CD8-positive, alpha-beta memory T cell (primary cell): ENCODE results near the gene NIF3L1. TPM values are rescaled to one million over a fixed set of nuclear protein-coding genes. Genes with fewer than 3 reads are reported as not detected.

Source experiments
- CTCF ChIA-PET: fragments of 350-600 bp; sonication (Branson Sonifier 250); formaldehyde crosslinking; loops from one replicate; lab custom pipeline; 2021; ENCODE audit warnings: antibody characterized with exemption; lab: Charles Lee
- POLR2A ChIA-PET: fragments of 350-600 bp; sonication (Branson Sonifier 250); formaldehyde crosslinking; loops from one replicate; lab custom pipeline; 2021; ENCODE audit warnings: antibody characterized with exemption; lab: Charles Lee
- DNase-seq, 5 donors: peaks; one replicate each; pipeline versions ENCODE4 v3.0.0 to v3.0.0-alpha.2; 2020 to 2022; ENCODE audit warnings: mixed read lengths in 1 of 5
- H3K27ac ChIP-seq: one replicate; pipeline ENCODE4 v1.7.0; 2013; ENCODE audit warnings: low read depth, mild to moderate bottlenecking, low read length, moderate library complexity
- H3K27me3 ChIP-seq: 2 replicates; pipeline ENCODE4 v1.7.0; 2013; ENCODE audit warnings: low read length, mild to moderate bottlenecking; ENCODE audit not compliant: insufficient read depth, poor library complexity, severe bottlenecking
- H3K36me3 ChIP-seq: 2 replicates; pipeline ENCODE4 v1.7.0; 2013; ENCODE audit warnings: mild to moderate bottlenecking, low read length, moderate library complexity; ENCODE audit not compliant: insufficient read depth
- H3K4me1 ChIP-seq: 2 replicates; pipeline ENCODE4 v1.7.0; 2013; ENCODE audit warnings: mild to moderate bottlenecking, low read length, moderate library complexity; ENCODE audit not compliant: insufficient read depth
- H3K4me3 ChIP-seq: 2 replicates; pipeline ENCODE4 v1.7.0; 2013; ENCODE audit warnings: mild to moderate bottlenecking, low read length
- H3K9me3 ChIP-seq: 2 replicates; pipeline ENCODE4 v1.7.0; 2013; ENCODE audit warnings: mild to moderate bottlenecking, low read length
- H3K27ac Mint-ChIP-seq, 8 donors: one replicate each; pipeline ENCODE4 v1.8.0; 2020 to 2021; ENCODE audit warnings: mixed read lengths in 8 of 8, mild to moderate bottlenecking in 6 of 8, inconsistent platforms in 3 of 8, moderate library complexity in 3 of 8
- H3K27me3 Mint-ChIP-seq, 2 donors: one replicate each; pipeline ENCODE4 v1.8.0; 2020 to 2021; ENCODE audit warnings: mixed read lengths in 2 of 2, mild to moderate bottlenecking in 1 of 2, moderate library complexity in 1 of 2
- H3K36me3 Mint-ChIP-seq, 3 donors: one replicate each; pipeline ENCODE4 v1.8.0; 2020 to 2021; ENCODE audit warnings: mixed read lengths in 3 of 3, inconsistent platforms in 1 of 3, mild to moderate bottlenecking in 1 of 3
- H3K4me1 Mint-ChIP-seq, 3 donors: one replicate each; pipeline ENCODE4 v1.8.0; 2020 to 2021; ENCODE audit warnings: mixed read lengths in 3 of 3, inconsistent platforms in 1 of 3, mild to moderate bottlenecking in 1 of 3
- H3K4me3 Mint-ChIP-seq, 7 donors: one replicate each; pipeline ENCODE4 v1.8.0; 2020 to 2021; ENCODE audit warnings: mixed read lengths in 7 of 7, mild to moderate bottlenecking in 6 of 7, moderate library complexity in 4 of 7, inconsistent platforms in 2 of 7
- H3K9me3 Mint-ChIP-seq, 5 donors: one replicate each; pipeline ENCODE4 v1.8.0; 2020 to 2022; ENCODE audit warnings: mixed read lengths in 5 of 5, mild to moderate bottlenecking in 3 of 5, moderate library complexity in 2 of 5, inconsistent platforms in 1 of 5
- polyA plus RNA-seq: library from polyadenylated mRNA; unstranded; fragments of 300-500 nt; fragmentation: Illumina TruSeq; gene quantifications from one replicate; pipeline ENCODE4 v1.2.3, GENCODE V29; 2021
- total RNA-seq, 2 experiments: library from RNA; stranded (reverse); gene quantifications; one replicate each; pipeline ENCODE4 v1.2.3, GENCODE V29; 2021

The NIF3L1 gene
- total and polyA plus RNA-seq, 3 experiments from 2014 or later, result 18.3 to 32.0 (median 25.7) TPM

- H3K4me3 ChIP-seq, result no peak overlapping the region
- peaks cover 18% of the 10 kb centered on the region for H3K36me3 ChIP-seq
- H3K27ac Mint-ChIP-seq, result peak overlapping the region in 2 of 8 donors; percentile 8 to 79
- no peaks in the 10 kb centered on the region for H3K27me3 ChIP-seq
- H3K9me3 Mint-ChIP-seq, result no peaks in the 10 kb centered on the region
- no peaks in the 10 kb centered on the region for H3K9me3 ChIP-seq
- no peaks in the 10 kb centered on the region for H3K4me1 ChIP-seq
- H3K36me3 Mint-ChIP-seq, result peaks cover 7 to 28% (median 17%) of the 10 kb centered on the region in 3 donors
- H3K4me3 Mint-ChIP-seq, result no peak overlapping the region
- ChIA-PET POLR2A (interaction anchor here (2.4 kb wide), 1 partner anchor 16 kb away, joined by 11 read pairs; the partner anchor contains the start of gene CLK1), CTCF (interaction anchor here (0.9 to 2.4 kb wide), 3 partner anchors 11 to 220 kb away, joined by 3 to 8 read pairs (median 5); no protein-coding TSS in a partner anchor)
- H3K27me3 Mint-ChIP-seq, result peaks cover 0 to 2% of the 10 kb centered on the region in 2 donors
- H3K27ac ChIP-seq, result no peak overlapping the region
- H3K4me1 Mint-ChIP-seq, result peaks cover 0 to 13% (median 12%) of the 10 kb centered on the region in 3 donors
- no peak for DNase-seq
These were observed 41.2 kb upstream of the NIF3L1 start for GRCh38 chr2:200847939-200848338.

- no peak overlapping the region for H3K27ac ChIP-seq
- Mint-ChIP-seq H3K36me3 (peaks cover 17 to 53% (median 20%) of the 10 kb centered on the region in 3 donors), H3K4me3 (peak overlapping the region in 1 of 7 donors; percentile 53), H3K4me1 (peaks cover 0 to 19% (median 18%) of the 10 kb centered on the region in 3 donors), H3K9me3 (no peaks in the 10 kb centered on the region), H3K27me3 (peaks cover 0 to 2% of the 10 kb centered on the region in 2 donors), H3K27ac (peak overlapping the region in 6 of 8 donors; percentile 38 to 78 (median 50))
- H3K36me3 ChIP-seq, result peaks cover 44% of the 10 kb centered on the region
- H3K4me1 ChIP-seq, result no peaks in the 10 kb centered on the region
- H3K4me3 ChIP-seq, result no peak overlapping the region
- H3K27me3 ChIP-seq, result no peaks in the 10 kb centered on the region
- ChIA-PET CTCF (no interaction called here), POLR2A (interaction anchor here (1.1 to 2.3 kb wide), 2 partner anchors 8 to 14 kb away, joined by 4 to 9 read pairs; partner anchors contain the start of gene CLK1)
- DNase-seq, result no peak
- H3K9me3 ChIP-seq, result no peaks in the 10 kb centered on the region
These were observed 38.5 kb upstream of the NIF3L1 start for GRCh38 chr2:200850512-200851256.

DNA sequence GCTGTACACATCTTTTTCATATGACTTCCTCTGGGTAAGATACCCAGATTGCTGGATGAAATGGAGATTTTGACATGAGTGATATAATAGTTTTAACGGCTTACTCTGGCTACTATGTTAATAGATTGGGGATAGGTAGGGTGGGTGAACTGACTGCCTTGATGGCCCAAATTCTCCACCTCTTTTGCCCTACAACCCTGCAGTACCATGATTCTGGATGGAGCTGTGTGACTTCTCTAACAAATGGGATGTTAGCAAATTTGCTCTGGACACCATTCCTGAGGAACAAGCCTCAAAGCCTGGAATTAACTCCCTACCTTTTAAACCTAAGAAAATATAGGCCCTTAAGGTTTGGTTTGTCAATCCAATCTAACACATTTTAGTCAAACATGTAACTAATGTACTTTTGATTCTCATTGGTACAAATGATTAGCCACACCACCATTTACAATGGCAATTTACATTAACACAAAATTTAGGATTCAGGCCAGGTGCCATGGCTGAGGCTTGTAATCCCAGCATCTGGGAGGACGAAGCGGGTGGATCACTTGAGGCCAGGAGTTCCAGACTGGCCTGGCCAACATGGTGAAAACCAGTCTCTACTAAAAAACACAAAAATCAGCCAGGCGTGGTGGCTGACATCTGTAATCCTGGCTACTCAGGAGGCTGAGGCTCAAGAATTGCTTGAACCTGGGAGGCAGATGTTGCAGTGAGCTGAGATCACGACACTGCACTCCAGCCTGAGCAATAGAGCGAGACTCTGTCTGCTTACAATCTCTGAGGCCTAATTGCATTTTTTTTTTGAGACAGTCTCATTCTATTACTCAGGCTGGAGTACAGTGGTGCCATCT is 37.5 kb upstream of the NIF3L1 start:
- Mint-ChIP-seq H3K27me3 (peaks cover 0 to 2% of the 10 kb centered on the region in 2 donors), H3K4me1 (peaks cover 5 to 24% (median 22%) of the 10 kb centered on the region in 3 donors), H3K9me3 (no peaks in the 10 kb centered on the region), H3K4me3 (peak overlapping the region in 1 of 7 donors; percentile 53), H3K36me3 (peaks cover 20 to 60% (median 21%) of the 10 kb centered on the region in 3 donors), H3K27ac (peak overlapping the region in 4 of 8 donors; percentile 47 to 89 (median 61))
- CTCF ChIA-PET, result no interaction called here
- no peak overlapping the region for H3K27ac ChIP-seq
- peaks cover 4% of the 10 kb centered on the region for H3K4me1 ChIP-seq
- no peaks in the 10 kb centered on the region for H3K27me3 ChIP-seq
- DNase-seq, result no peak
- peaks cover 51% of the 10 kb centered on the region for H3K36me3 ChIP-seq
- H3K4me3 ChIP-seq, result no peak overlapping the region
- POLR2A ChIA-PET, result interaction anchor here (0.5 to 1.1 kb wide), 2 partner anchors 10 to 13 kb away, joined by 3 to 4 read pairs; partner anchors contain the start of gene CLK1
- no peaks in the 10 kb centered on the region for H3K9me3 ChIP-seq

DNA sequence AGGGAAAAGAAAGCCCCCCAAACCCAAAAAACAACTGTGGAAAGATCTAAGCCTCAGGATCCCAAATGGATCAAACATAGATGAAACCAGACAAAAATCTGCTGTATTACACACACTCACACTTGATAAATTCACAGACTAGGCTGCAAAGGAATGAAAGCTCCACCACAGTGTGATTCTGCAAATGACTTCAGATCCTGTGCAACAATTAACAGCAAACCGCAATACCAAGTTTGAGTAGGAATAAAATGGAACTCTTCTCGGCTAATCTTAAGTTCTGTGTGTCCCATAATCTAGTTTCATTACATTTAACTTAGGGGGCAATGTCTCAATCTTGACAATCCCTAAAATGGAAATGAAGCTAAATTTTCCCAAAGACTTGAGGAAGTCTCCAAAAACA is 36.6 kb upstream of the NIF3L1 start:
- no peak overlapping the region for H3K4me3 ChIP-seq
- Mint-ChIP-seq H3K4me1 (peaks cover 13 to 33% (median 32%) of the 10 kb centered on the region in 3 donors), H3K36me3 (peaks cover 23 to 70% (median 29%) of the 10 kb centered on the region in 3 donors), H3K9me3 (no peaks in the 10 kb centered on the region), H3K27ac (peak overlapping the region in 7 of 8 donors; percentile 13 to 89 (median 71)), H3K27me3 (peaks cover 0 to 2% of the 10 kb centered on the region in 2 donors), H3K4me3 (no peak overlapping the region)
- H3K27me3 ChIP-seq, result no peaks in the 10 kb centered on the region
- H3K36me3 ChIP-seq, result peaks cover 60% of the 10 kb centered on the region
- peaks cover 9% of the 10 kb centered on the region for H3K4me1 ChIP-seq
- no peak overlapping the region for H3K27ac ChIP-seq
- ChIA-PET POLR2A (interaction anchor here (1.3 kb wide), 1 partner anchor 12 kb away, joined by 7 read pairs; the partner anchor contains the start of gene CLK1), CTCF (interaction anchor here (0.7 kb wide), 1 partner anchor 139 kb away, joined by 3 read pairs; no protein-coding TSS in a partner anchor)
- H3K9me3 ChIP-seq, result no peaks in the 10 kb centered on the region
- DNase-seq, result no peak

GRCh38 chr2:200856806-200857205 is 32.4 kb upstream of the NIF3L1 start:
- H3K27me3 ChIP-seq, result no peaks in the 10 kb centered on the region
- DNase-seq, result no peak
- H3K4me1 Mint-ChIP-seq, result peaks cover 55 to 68% (median 66%) of the 10 kb centered on the region in 3 donors
- H3K27ac Mint-ChIP-seq, result peak overlapping the region in 6 of 8 donors; percentile 33 to 76 (median 56)
- ChIA-PET POLR2A (interaction anchor here (0.7 kb wide), 1 partner anchor 43 kb away, joined by 3 read pairs; no protein-coding TSS in a partner anchor), CTCF (no interaction called here)
- peaks cover 86% of the 10 kb centered on the region for H3K36me3 ChIP-seq
- H3K27me3 Mint-ChIP-seq, result peaks cover 0 to 3% of the 10 kb centered on the region in 2 donors
- H3K4me1 ChIP-seq, result peaks cover 40% of the 10 kb centered on the region
- no peak overlapping the region for H3K4me3 ChIP-seq
- no peak overlapping the region for H3K27ac ChIP-seq
- peak overlapping the region in 3 of 7 donors; percentile 5 to 48 (median 22) for H3K4me3 Mint-ChIP-seq
- peaks cover 47 to 93% (median 49%) of the 10 kb centered on the region in 3 donors for H3K36me3 Mint-ChIP-seq
- H3K9me3 Mint-ChIP-seq, result no peaks in the 10 kb centered on the region
- no peaks in the 10 kb centered on the region for H3K9me3 ChIP-seq

- ChIA-PET CTCF (interaction anchor here (2.3 kb wide), 1 partner anchor 11 kb away, joined by 8 read pairs; no protein-coding TSS in a partner anchor), POLR2A (interaction anchor here (0.6 kb wide), 1 partner anchor 8 kb away, joined by 3 read pairs; no protein-coding TSS in a partner anchor)
- H3K4me3 ChIP-seq, result peak overlapping the region; percentile 40
- H3K27me3 Mint-ChIP-seq, result peaks cover 0 to 20% of the 10 kb centered on the region in 2 donors
- no peak overlapping the region for H3K27ac ChIP-seq
- peak overlapping the region; percentile 62 to 93 (median 83) for H3K27ac Mint-ChIP-seq
- H3K36me3 Mint-ChIP-seq, result peaks cover 39 to 87% (median 52%) of the 10 kb centered on the region in 3 donors
- DNase-seq, result peak in 1 of 5 donors; percentile 24
- no peaks in the 10 kb centered on the region for H3K9me3 ChIP-seq
- H3K4me3 Mint-ChIP-seq, result peak overlapping the region; percentile 84 to 99 (median 93)
- H3K9me3 Mint-ChIP-seq, result no peaks in the 10 kb centered on the region
- H3K36me3 ChIP-seq, result peaks cover 55% of the 10 kb centered on the region
- no peaks in the 10 kb centered on the region for H3K27me3 ChIP-seq
- H3K4me1 Mint-ChIP-seq, result peaks cover 65 to 71% (median 70%) of the 10 kb centered on the region in 3 donors
- H3K4me1 ChIP-seq, result peaks cover 46% of the 10 kb centered on the region
These were observed 28.9 kb upstream of the NIF3L1 start for GRCh38 chr2:200860092-200860795.
